Vagina (tissue), 2 donors: ENCODE data around the gene C2CD2L. TPM values are rescaled to one million over a fixed set of nuclear protein-coding genes. Genes with fewer than 3 reads are reported as not detected.
A peak's percentile ranks its signal among the peaks of the same experiment; 100 is the strongest.
"Not testable (repeated sequence)": the region's sequence is repeated elsewhere in the genome, so short reads cannot be mapped to it uniquely, and the experiment has no call there.

Experiments used
- DNase-seq, 2 donors: peaks; one replicate each; pipeline ENCODE4 v3.0.0-alpha.2; 2017; ENCODE audit errors: extremely low spot score in 2 of 2
- H3K27ac ChIP-seq: fragments of 200-600 bp; sonication (generic); one replicate; pipeline ENCODE4 v1.5.1; 2019
- H3K27me3 ChIP-seq: fragments of 200-600 bp; sonication (generic); one replicate; pipeline ENCODE4 v1.5.1; 2019
- H3K36me3 ChIP-seq, 2 donors: fragments of 200-600 bp; sonication (generic); one replicate each; pipeline ENCODE4 v1.5.1; 2017 to 2019
- H3K4me1 ChIP-seq: fragments of 200-600 bp; sonication (generic); one replicate; pipeline ENCODE4 v1.5.1; 2019
- H3K4me3 ChIP-seq, 2 donors: fragments of 200-600 bp; sonication (generic); 1 replicate in 1 of 2; 2 replicates in 1 of 2; pipeline ENCODE4 v1.5.1; 2016 to 2019
- H3K9me3 ChIP-seq: fragments of 200-600 bp; sonication (generic); one replicate; pipeline ENCODE4 v1.5.1; 2019
- POLR2A ChIP-seq, 2 donors: fragments of 450-650 bp; IDR thresholded peaks; one replicate each; pipeline ENCODE4 v1.6.1; 2017; ENCODE audit warnings: antibody characterized with exemption in 2 of 2, mild to moderate bottlenecking in 2 of 2, moderate library complexity in 2 of 2
- POLR2AphosphoS5 ChIP-seq, 2 donors: sonication (generic); formaldehyde crosslinking; IDR thresholded peaks; one replicate each; pipeline ENCODE4 v1.9.0; 2017; ENCODE audit warnings: antibody characterized with exemption in 2 of 2, mild to moderate bottlenecking in 2 of 2, low read depth in 1 of 2; ENCODE audit not compliant: insufficient read depth in 1 of 2
- intact Hi-C: fragments of 100-400 bp; cut with DNase I; formaldehyde crosslinking; loops from one replicate; pipeline ENCODE4 v1.15.1; 2023
- total RNA-seq: library from RNA; depleted of rRNA; stranded (reverse); fragments of >200 nt; gene quantifications from one replicate; pipeline ENCODE4 v1.2.3, GENCODE V29; 2016

C2CD2L gene
- total RNA-seq, 1 donor from 2014 or later = 7.1 TPM

- Histone ChIP-seq H3K36me3 (no peaks in the 10 kb centered on the region), H3K4me1 (peaks cover 11% of the 10 kb centered on the region), H3K27ac (no peak overlapping the region), H3K4me3 (no peak overlapping the region), H3K27me3 (no peaks in the 10 kb centered on the region), H3K9me3 (no peaks in the 10 kb centered on the region)
- TF ChIP-seq POLR2A (IDR thresholded peaks at IDR 0.05) = no peak
- peak in 1 of 2 donors; percentile 19 for TF ChIP-seq POLR2AphosphoS5 (IDR thresholded peaks at IDR 0.05; ENCODE audit: insufficient read depth in 1 of 2, low read depth in 1 of 2)
- intact Hi-C loops = no loop called here
- no peak for DNase-seq
These were observed 59.4 kb downstream of the C2CD2L start for GRCh38 chr11:119166368-119167076.

- H3K36me3 ChIP-seq, intact Hi-C loops, H3K27me3 ChIP-seq, H3K9me3 ChIP-seq, DNase-seq, H3K4me3 ChIP-seq, H3K27ac ChIP-seq: not testable (repeated sequence)
- peaks cover 11% of the 10 kb centered on the region for H3K4me1 ChIP-seq
These were observed 59.9 kb downstream of the C2CD2L start for GRCh38 chr11:119167077-119167458.

- TF ChIP-seq POLR2A (IDR thresholded peaks at IDR 0.05) = no peak
- intact Hi-C loops = no loop called here
- Histone ChIP-seq H3K4me1 (peaks cover 11% of the 10 kb centered on the region), H3K36me3 (no peaks in the 10 kb centered on the region), H3K27ac (peak overlapping the region; percentile 94), H3K4me3 (peak overlapping the region in 1 of 2 donors; percentile 85), H3K9me3 (no peaks in the 10 kb centered on the region), H3K27me3 (no peaks in the 10 kb centered on the region)
- DNase-seq = no peak
These were observed 60.8 kb downstream of the C2CD2L start for GRCh38 chr11:119167933-119168332.

Other genes starting within 250 kb of the C2CD2L start
- not detected for gene CXCR5, start 223.5 kb upstream of the C2CD2L start, total RNA-seq
- gene BCL9L, start 181.4 kb upstream of the C2CD2L start, total RNA-seq = 30.0 TPM
- not detected for gene UPK2, start 151.0 kb upstream of the C2CD2L start, total RNA-seq
- not detected for gene FOXR1, start 135.6 kb upstream of the C2CD2L start, total RNA-seq
- gene CENATAC, start 109.2 kb upstream of the C2CD2L start, total RNA-seq = 49.8 TPM
- gene RPS25, start 89.0 kb upstream of the C2CD2L start, total RNA-seq = 1,843 TPM
- 40.0 TPM for gene TRAPPC4, start 88.6 kb upstream of the C2CD2L start, total RNA-seq
- gene SLC37A4, start 76.5 kb upstream of the C2CD2L start, total RNA-seq = 16.0 TPM
- gene HYOU1, start 50.1 kb upstream of the C2CD2L start, total RNA-seq = 49.6 TPM
- gene VPS11, start 39.5 kb upstream of the C2CD2L start, total RNA-seq = 56.0 TPM
- 13.5 TPM for gene HMBS, start 22.5 kb upstream of the C2CD2L start, total RNA-seq
- gene DPAGT1, start 5.5 kb upstream of the C2CD2L start, total RNA-seq = 18.2 TPM
- 22.1 TPM for gene HINFP, start 14.2 kb downstream of the C2CD2L start, total RNA-seq
- gene ABCG4, start 41.7 kb downstream of the C2CD2L start, total RNA-seq = 3.2 TPM
- gene NLRX1, start 61.4 kb downstream of the C2CD2L start, total RNA-seq = 15.5 TPM
- gene NHERF4, start 78.1 kb downstream of the C2CD2L start, total RNA-seq = 0.25 TPM
- 15.5 TPM for gene CBL, start 99.0 kb downstream of the C2CD2L start, total RNA-seq
- gene MCAM, start 209.8 kb downstream of the C2CD2L start, total RNA-seq = 295 TPM
- 19.6 TPM for gene RNF26, start 227.2 kb downstream of the C2CD2L start, total RNA-seq
- 32.2 TPM for gene C1QTNF5, start 233.5 kb downstream of the C2CD2L start, total RNA-seq
- gene MFRP, start 239.4 kb downstream of the C2CD2L start, total RNA-seq = not detected